Measurements from ENCODE around the gene ERVH48-1. TPM values are rescaled to one million over a fixed set of nuclear protein-coding genes. Genes with fewer than 3 reads are reported as not detected.

Gene ERVH48-1
- total RNA-seq, 1 experiment from 2014 or later: not detected

DNA sequence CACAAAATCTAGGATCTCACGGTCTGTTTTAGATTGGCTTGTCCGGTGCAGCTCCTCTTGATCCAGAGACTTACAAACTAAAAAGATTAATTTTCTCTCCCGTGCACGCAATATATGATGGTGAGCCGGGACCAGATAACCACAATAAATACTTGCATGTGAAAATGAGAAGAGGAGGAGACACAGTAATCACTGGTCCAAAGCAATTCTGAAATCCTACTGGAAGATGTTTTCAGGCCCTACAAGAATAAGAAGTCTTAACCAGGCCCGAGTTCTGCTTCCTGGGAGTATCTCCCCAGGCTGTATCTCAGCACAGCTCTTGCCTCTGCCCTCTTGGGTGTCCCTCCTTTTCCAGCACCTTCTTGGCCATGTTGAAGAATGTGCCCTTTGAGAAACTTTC is 45.1 kb downstream of the ERVH48-1 start:
- intact Hi-C loops (cut with micrococcal nuclease): no loop called here
- TF ChIP-seq EZH2 (IDR thresholded peaks at IDR 0.05; ENCODE audit: low read length, unreplicated experiment) (no peak), EZH2phosphoT487 (IDR thresholded peaks at IDR 0.05; ENCODE audit: borderline replicate concordance, low read length) (no peak)
- TF ChIP-seq, protein P1, sequence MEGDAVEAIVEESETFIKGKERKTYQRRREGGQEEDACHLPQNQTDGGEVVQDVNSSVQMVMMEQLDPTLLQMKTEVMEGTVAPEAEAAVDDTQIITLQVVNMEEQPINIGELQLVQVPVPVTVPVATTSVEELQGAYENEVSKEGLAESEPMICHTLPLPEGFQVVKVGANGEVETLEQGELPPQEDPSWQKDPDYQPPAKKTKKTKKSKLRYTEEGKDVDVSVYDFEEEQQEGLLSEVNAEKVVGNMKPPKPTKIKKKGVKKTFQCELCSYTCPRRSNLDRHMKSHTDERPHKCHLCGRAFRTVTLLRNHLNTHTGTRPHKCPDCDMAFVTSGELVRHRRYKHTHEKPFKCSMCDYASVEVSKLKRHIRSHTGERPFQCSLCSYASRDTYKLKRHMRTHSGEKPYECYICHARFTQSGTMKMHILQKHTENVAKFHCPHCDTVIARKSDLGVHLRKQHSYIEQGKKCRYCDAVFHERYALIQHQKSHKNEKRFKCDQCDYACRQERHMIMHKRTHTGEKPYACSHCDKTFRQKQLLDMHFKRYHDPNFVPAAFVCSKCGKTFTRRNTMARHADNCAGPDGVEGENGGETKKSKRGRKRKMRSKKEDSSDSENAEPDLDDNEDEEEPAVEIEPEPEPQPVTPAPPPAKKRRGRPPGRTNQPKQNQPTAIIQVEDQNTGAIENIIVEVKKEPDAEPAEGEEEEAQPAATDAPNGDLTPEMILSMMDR (conservative IDR thresholded peaks at IDR 0.05; ENCODE audit: low read depth, low read length): no peak
- Histone ChIP-seq H2AFZ (ENCODE audit: low read length) (no peak overlapping the region; the same call in 1 of the 2 replicates), H3F3A (ENCODE audit: low read length, unreplicated experiment) (no peaks in the 10 kb centered on the region), H3K27ac (ENCODE audit: low read length) (no peak overlapping the region), H3K36me3 (ENCODE audit: low read depth, low read length) (peaks cover 10% of the 10 kb centered on the region; the same call in 1 of the 2 replicates), H3K79me2 (ENCODE audit: low read length) (peaks cover 52% of the 10 kb centered on the region), H4K20me1 (ENCODE audit: low read length) (0 out of 2 replicates have a peak, but pooled peaks cover 5% of the 10 kb centered on the region), H3K9me2 (replicated peaks; ENCODE audit: low read length) (no peaks in the 10 kb centered on the region), H3K27me3 (ENCODE audit: low read length) (no peaks in the 10 kb centered on the region), H3K9ac (ENCODE audit: low read length) (peak overlapping the region; percentile 99), H3K9me3 (ENCODE audit: low read length) (no peaks in the 10 kb centered on the region), H3K4me1 (ENCODE audit: insufficient read depth, low read length) (peaks cover 11% of the 10 kb centered on the region), H3K4me3 (ENCODE audit: low read length) (peak overlapping the region; percentile 78), H3K4me2 (ENCODE audit: low read length) (peak overlapping the region; percentile 90)
- CTCF ChIA-PET: no interaction called here
- DNase-seq (no peak), ATAC-seq (no peak)
- POLR2A ChIA-PET (ENCODE audit: unreplicated experiment): no interaction called here
- no TSS peak for BruUV-seq (replicated peaks)

DNA sequence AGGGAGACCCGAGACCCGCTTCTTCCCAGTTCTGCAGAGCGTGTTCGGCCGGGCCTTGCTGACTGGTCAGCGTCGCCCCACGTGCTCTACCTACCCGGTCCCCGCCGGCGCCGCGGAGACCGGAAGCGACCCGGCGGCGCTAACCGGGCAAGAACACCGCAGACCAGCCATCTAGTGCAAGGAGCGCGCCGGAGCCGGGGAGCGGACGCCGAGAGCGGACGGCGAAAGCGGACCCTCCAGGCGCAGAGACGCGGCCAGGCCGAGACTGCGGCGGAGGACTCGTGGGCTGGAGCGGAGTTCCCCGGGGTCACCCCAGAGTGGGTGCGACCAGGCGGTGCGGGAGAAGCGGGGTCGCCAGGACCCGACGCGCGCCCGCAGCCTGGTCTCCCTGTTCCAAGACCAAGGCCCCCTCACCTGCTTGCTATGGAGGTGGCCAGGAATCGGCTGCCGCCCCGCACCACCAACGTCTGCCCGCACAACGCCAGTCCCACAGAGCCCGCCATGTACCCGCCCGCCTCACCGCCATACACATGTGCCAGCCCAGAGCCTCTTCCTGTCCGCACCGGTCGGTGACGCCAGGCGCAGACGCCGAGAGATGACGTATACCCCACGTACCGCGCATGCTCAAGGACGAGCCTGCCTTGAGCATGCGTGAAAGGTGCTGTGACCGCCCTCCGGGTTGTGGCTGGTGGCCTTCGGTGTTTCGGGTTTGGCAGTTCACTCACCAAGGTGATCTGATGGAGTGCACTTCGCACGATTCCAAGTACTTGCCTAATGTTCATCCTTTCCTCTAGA is 46.2 kb downstream of the ERVH48-1 start, which contains the start of gene WDR4:
WDR4 (minus strand) TSS at position 547 of the 795 bp plus-strand sequence; CDS start at position 503, 44 bp downstream.
- Histone ChIP-seq H3K36me3 (ENCODE audit: low read depth, low read length) (peaks cover 11% of the 10 kb centered on the region; the same call in 1 of the 2 replicates), H3F3A (ENCODE audit: low read length, unreplicated experiment) (no peaks in the 10 kb centered on the region), H3K27me3 (ENCODE audit: low read length) (no peaks in the 10 kb centered on the region), H3K27ac (ENCODE audit: low read length) (peak within 1 kb of the TSS; percentile 87), H3K4me1 (ENCODE audit: insufficient read depth, low read length) (peaks cover 11% of the 10 kb centered on the region), H2AFZ (ENCODE audit: low read length) (peak within 1 kb of the TSS; percentile 42), H3K4me3 (ENCODE audit: low read length) (peak within 1 kb of the TSS; percentile 78), H3K79me2 (ENCODE audit: low read length) (peaks cover 55% of the 10 kb centered on the region), H3K9me2 (replicated peaks; ENCODE audit: low read length) (no peaks in the 10 kb centered on the region), H3K9ac (ENCODE audit: low read length) (peak within 1 kb of the TSS; percentile 99), H3K9me3 (ENCODE audit: low read length) (no peaks in the 10 kb centered on the region), H3K4me2 (ENCODE audit: low read length) (peak within 1 kb of the TSS; percentile 90), H4K20me1 (ENCODE audit: low read length) (0 out of 2 replicates have a peak, but pooled peaks cover 5% of the 10 kb centered on the region)
- peak; percentile 90 for ATAC-seq
- intact Hi-C loops (cut with micrococcal nuclease): no loop called here
- POLR2A ChIA-PET (ENCODE audit: unreplicated experiment): interaction anchor here (0.6 kb wide), 1 partner anchor 95 kb away, joined by 5 read pairs; no protein-coding TSS in a partner anchor
- CTCF ChIA-PET: no interaction called here
- no TSS peak for BruUV-seq (replicated peaks)
- peak; percentile 99 for DNase-seq
- TF ChIP-seq, protein P1 (conservative IDR thresholded peaks at IDR 0.05; ENCODE audit: low read depth, low read length): no peak
- TF ChIP-seq EZH2 (IDR thresholded peaks at IDR 0.05; ENCODE audit: low read length, unreplicated experiment): no peak
- no peak for TF ChIP-seq EZH2phosphoT487 (IDR thresholded peaks at IDR 0.05; ENCODE audit: borderline replicate concordance, low read length)
